Left lung (tissue), 10 donors: ENCODE data around the gene HECTD4. TPM values are rescaled to one million over a fixed set of nuclear protein-coding genes. Genes with fewer than 3 reads are reported as not detected.
A peak's percentile ranks its signal among the peaks of the same experiment; 100 is the strongest.

Experiments
- ATAC-seq: fragments of 200-7000 bp; cut with Tn5 transposase; one replicate; pipeline ENCODE4 v1.9.1; 2020; ENCODE audit warnings: moderate library complexity
- DNase-seq, 4 donors: peaks; one replicate each; pipeline ENCODE4 v3.0.0-alpha.2; 2013 to 2020
- H3K27ac ChIP-seq, 2 donors: fragments of 200-600 bp; sonication (generic) in 1 of 2; one replicate each; pipeline versions ENCODE4 v1.5.0 to v1.8.0; 2020 to 2021
- H3K27me3 ChIP-seq, 2 donors: fragments of 200-600 bp; sonication (generic) in 1 of 2; one replicate each; pipeline versions ENCODE4 v1.5.0 to v1.8.0; 2020 to 2021
- H3K36me3 ChIP-seq, 2 donors: fragments of 200-600 bp; sonication (generic) in 1 of 2; one replicate each; pipeline versions ENCODE4 v1.5.0 to v1.8.0; 2020 to 2021
- H3K4me1 ChIP-seq, 2 donors: fragments of 200-600 bp; one replicate each; pipeline ENCODE4 v1.8.0; 2021
- H3K4me3 ChIP-seq, 2 donors: fragments of 200-600 bp; sonication (generic) in 1 of 2; one replicate each; pipeline versions ENCODE4 v1.5.0 to v1.8.0; 2020 to 2021; ENCODE audit warnings: mild to moderate bottlenecking in 1 of 2
- H3K9me3 ChIP-seq, 2 donors: fragments of 200-600 bp; sonication (generic) in 1 of 2; one replicate each; pipeline versions ENCODE4 v1.5.0 to v1.8.0; 2020 to 2021
- CTCF ChIP-seq, 2 donors: fragments of 200-600 bp; sonication (generic) in 1 of 2; IDR thresholded peaks; one replicate each; pipeline versions ENCODE4 v1.5.0 to v1.8.0; 2021; ENCODE audit warnings: antibody characterized with exemption in 2 of 2
- intact Hi-C, 2 donors: fragments of 100-400 bp; cut with DNase I; formaldehyde crosslinking; loops; one replicate each; pipeline versions ENCODE4 v1.11.2 to v1.14.2; 2022
- polyA plus RNA-seq, 6 donors: library from polyadenylated mRNA; unstranded; fragments of 120-200 nt; gene quantifications; one replicate each; pipeline ENCODE4 v1.2.1, GENCODE V29; 2013; ENCODE audit not compliant: insufficient read length in 6 of 6
- total RNA-seq, 2 donors: library from RNA; stranded (reverse); fragmentation: NEBNext Ultra II Directional; extraction: Animal tissue kit (Norgen Biotek cat#: 25700); gene quantifications; one replicate each; pipeline ENCODE4 v1.2.1, GENCODE V29; 2021
- donor health status: DM: no; HTN: yes; CAD: no.
- donor health status: DM: no; HTN: no; CAD: no.

Gene HECTD4
- total and polyA plus RNA-seq, 8 donors = 41.3 to 78.6 (median 64.9) TPM

- no peak overlapping the region for H3K4me3 ChIP-seq
- TF ChIP-seq CTCF (IDR thresholded peaks at IDR 0.05) = no peak
- H3K27me3 ChIP-seq = no peaks in the 10 kb centered on the region
- H3K9me3 ChIP-seq = no peaks in the 10 kb centered on the region
- H3K27ac ChIP-seq = no peak overlapping the region
- H3K4me1 ChIP-seq = peaks cover 3 to 10% of the 10 kb centered on the region in 2 donors
- ATAC-seq = no peak
- peaks cover 11 to 91% of the 10 kb centered on the region in 2 donors for H3K36me3 ChIP-seq
- intact Hi-C loops = no loop called here
- DNase-seq = no peak
Measured at GRCh38 chr12:112151766-112152541, 230.3 kb downstream of the HECTD4 start.

- Histone ChIP-seq H3K27me3 (no peaks in the 10 kb centered on the region), H3K36me3 (peaks cover 11 to 100% of the 10 kb centered on the region in 2 donors), H3K9me3 (no peaks in the 10 kb centered on the region), H3K27ac (no peak overlapping the region), H3K4me3 (no peak overlapping the region), H3K4me1 (peaks cover 3 to 10% of the 10 kb centered on the region in 2 donors)
- intact Hi-C loops = no loop called here
- ATAC-seq (peak; percentile 91), DNase-seq (peak in 3 of 4 donors; percentile 46 to 61 (median 48))
- no peak for TF ChIP-seq CTCF (IDR thresholded peaks at IDR 0.05)
Measured at GRCh38 chr12:112149596-112149995, 232.6 kb downstream of the HECTD4 start.

- Histone ChIP-seq H3K27me3 (no peaks in the 10 kb centered on the region), H3K9me3 (no peaks in the 10 kb centered on the region), H3K36me3 (peaks cover 11 to 100% of the 10 kb centered on the region in 2 donors), H3K27ac (peak overlapping the region in 1 of 2 donors; percentile 28), H3K4me3 (no peak overlapping the region), H3K4me1 (peaks cover 3 to 10% of the 10 kb centered on the region in 2 donors)
- DNase-seq = no peak
- no peak for TF ChIP-seq CTCF (IDR thresholded peaks at IDR 0.05)
- no peak for ATAC-seq
- intact Hi-C loops = no loop called here
Measured at GRCh38 chr12:112148031-112148513, 234.2 kb downstream of the HECTD4 start.

DNA sequence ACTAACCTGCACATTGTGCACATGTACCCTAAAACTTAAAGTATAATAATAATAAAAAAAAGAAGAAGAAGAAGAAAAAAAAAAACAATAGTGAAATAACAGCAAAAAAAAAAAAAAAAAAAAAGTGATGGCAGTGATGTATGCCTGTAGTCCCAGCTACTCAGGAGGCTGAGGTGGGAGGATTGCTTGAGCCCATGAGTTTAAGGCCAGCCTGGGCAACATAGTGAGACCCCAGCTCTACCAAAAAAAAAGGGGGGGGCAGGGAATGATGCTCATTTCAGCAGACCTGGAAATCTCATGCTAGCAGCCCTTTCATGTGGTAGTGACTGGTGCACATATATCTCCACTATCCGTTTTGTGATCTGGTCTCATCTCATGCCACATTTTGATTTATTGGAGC, 236.1 kb downstream of the HECTD4 start:
- H3K27me3 ChIP-seq = no peaks in the 10 kb centered on the region
- DNase-seq (no peak), ATAC-seq (no peak)
- intact Hi-C loops = no loop called here
- no peak for TF ChIP-seq CTCF (IDR thresholded peaks at IDR 0.05)
- H3K9me3 ChIP-seq = no peaks in the 10 kb centered on the region
- H3K4me3 ChIP-seq = no peak overlapping the region
- peaks cover 11 to 100% of the 10 kb centered on the region in 2 donors for H3K36me3 ChIP-seq
- H3K27ac ChIP-seq = no peak overlapping the region
- peaks cover 3 to 16% of the 10 kb centered on the region in 2 donors for H3K4me1 ChIP-seq

GRCh38 chr12:112140728-112141127, 241.5 kb downstream of the HECTD4 start:
- peaks cover 3 to 100% of the 10 kb centered on the region in 2 donors for H3K36me3 ChIP-seq
- no peak for DNase-seq

More at GRCh38 chr12:112140728-112141127, 241.5 kb downstream of the HECTD4 start:
- ATAC-seq = no peak
- Histone ChIP-seq H3K27me3 (no peaks in the 10 kb centered on the region), H3K27ac (peak overlapping the region in 1 of 2 donors; percentile 76), H3K4me1 (peaks cover 0 to 34% of the 10 kb centered on the region in 2 donors), H3K4me3 (no peak overlapping the region), H3K9me3 (no peaks in the 10 kb centered on the region)
- TF ChIP-seq CTCF (IDR thresholded peaks at IDR 0.05) = no peak
- intact Hi-C loops = no loop called here
